ENCODE data around the gene SKA2. TPM values are rescaled to one million over a fixed set of nuclear protein-coding genes. Genes with fewer than 3 reads are reported as not detected.
A peak's percentile ranks its signal among the peaks of the same experiment; 100 is the strongest.
"Not testable (repeated sequence)": the region's sequence is repeated elsewhere in the genome, so short reads cannot be mapped to it uniquely, and the experiment has no call there.

Gene SKA2
- total and polyA plus RNA-seq, 9 of the 15 experiments (the other 6 are each of a cell fraction or from before 2014, with no cell fraction given), result 58.1 to 183 (median 133) TPM

DNA sequence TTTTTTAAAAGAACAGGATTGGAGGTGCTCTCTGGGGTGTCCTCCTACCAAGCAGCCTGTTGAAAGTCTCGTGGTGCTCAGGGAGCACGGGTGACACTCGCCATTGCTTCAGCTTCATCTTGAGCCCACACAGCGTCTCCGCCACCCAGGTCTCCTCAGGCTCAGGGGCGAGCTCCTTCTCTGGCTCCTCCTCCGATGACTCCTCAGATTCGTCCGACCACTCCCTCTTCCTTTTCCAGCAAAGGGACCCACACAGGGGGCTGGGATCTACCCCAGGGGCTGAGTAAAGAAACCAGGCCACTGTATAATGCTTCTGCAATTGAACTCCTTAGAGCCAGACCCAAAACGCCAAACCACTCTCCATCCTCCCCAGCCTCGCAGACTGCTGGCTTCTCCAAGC, 24.6 kb upstream of the SKA2 start:
- H3K27me3 ChIP-seq (ENCODE audit: control insufficient read depth in 2 of 2, insufficient read depth in 2 of 2, low read length in 2 of 2); H3K9me3 ChIP-seq (replicated peaks; ENCODE audit: control insufficient read depth, insufficient read depth, low read depth, low read length); intact Hi-C loops (cut with micrococcal nuclease); H2AFZ ChIP-seq (ENCODE audit: low read depth, low read length); H3K4me3 ChIP-seq; H3K4me1 ChIP-seq (replicated peaks in 1 of 2; ENCODE audit: control insufficient read depth in 2 of 2, insufficient read depth in 2 of 2, low read length in 2 of 2); ATAC-seq; BruUV-seq (replicated peaks); H3K27ac ChIP-seq (ENCODE audit: extremely low read depth, low read depth, low read length); CTCF ChIA-PET (ENCODE audit: low intra/inter-chr PET ratio); H3K9me1 ChIP-seq (ENCODE audit: control insufficient read depth, insufficient read depth, low read length); H4K20me1 ChIP-seq (replicated peaks; ENCODE audit: control insufficient read depth, insufficient read depth, low read length); H3K9ac ChIP-seq (ENCODE audit: insufficient read depth in 1 of 2, low read depth in 2 of 2, low read length in 2 of 2); H3K4me2 ChIP-seq (ENCODE audit: insufficient read depth, low read length); in situ Hi-C loops (cut with MboI); H3K36me3 ChIP-seq (ENCODE audit: control insufficient read depth, insufficient read depth, low read length); FAIRE-seq; DNase-seq (ENCODE audit: extremely low read depth in 1 of 4, low spot score in 3 of 4); H3K79me2 ChIP-seq (ENCODE audit: control insufficient read depth, insufficient read depth, low read length): not testable (repeated sequence)
- TF ChIP-seq ZNF263 (CRISPR knock-in tag; IDR thresholded peaks at IDR 0.05; ENCODE audit: borderline replicate concordance), result peak; percentile 42; the same call in 1 of the 2 replicates
- WGBS (ENCODE audit: insufficient coverage, low coverage, missing lambda C conversion rate), result 75% methylated on average over 5 of the region's 11 CpGs
- POLR2A ChIA-PET, result interaction anchor here (0.6 to 1.6 kb wide), 4 partner anchors 16 to 1535 kb away, joined by 3 to 6 read pairs (median 3); no protein-coding TSS in a partner anchor

DNA sequence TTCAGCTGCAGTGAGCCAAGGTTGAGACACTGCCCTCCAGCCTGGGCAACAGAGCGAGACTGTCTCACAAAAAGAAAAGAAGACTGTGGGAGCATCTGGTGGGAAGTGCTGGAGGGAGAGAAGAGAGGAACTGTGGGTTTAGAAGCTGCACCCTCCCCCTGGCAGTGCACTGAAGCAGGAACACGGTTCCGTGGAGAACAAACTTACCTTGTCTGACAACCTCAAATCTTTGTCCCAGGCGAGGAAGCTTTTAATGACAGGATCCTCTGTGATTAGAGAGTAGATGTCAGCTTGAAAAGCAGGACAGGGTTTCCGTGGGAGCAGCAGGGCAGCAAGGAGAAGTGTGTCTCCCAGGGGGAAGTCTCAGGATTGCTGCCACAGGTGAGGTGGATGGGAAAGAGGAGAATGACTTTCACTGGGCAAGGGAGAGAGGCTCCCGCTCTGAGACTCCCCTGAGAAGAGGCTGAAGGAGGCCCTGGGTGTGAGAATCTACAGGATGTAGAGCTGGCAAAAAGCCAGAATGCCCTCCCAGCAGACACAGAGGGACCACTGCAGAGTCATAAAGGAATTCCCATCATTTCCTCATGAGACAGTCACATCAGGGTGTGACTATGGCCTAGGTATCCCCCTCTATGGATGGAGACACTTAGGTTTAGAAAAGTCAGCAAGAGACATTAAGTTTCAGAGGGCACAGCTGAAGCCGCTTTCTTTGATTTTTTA, 23.4 kb upstream of the SKA2 start:
- H3K9me1 ChIP-seq (ENCODE audit: control insufficient read depth, insufficient read depth, low read length), result no peaks in the 10 kb centered on the region
- H3K4me1 ChIP-seq (replicated peaks in 1 of 2; ENCODE audit: control insufficient read depth in 2 of 2, insufficient read depth in 2 of 2, low read length in 2 of 2), result no peaks in the 10 kb centered on the region; a peak in 1 of 5 replicates
- whole genome bisulfite sequencing (ENCODE audit: insufficient coverage, low coverage, missing lambda C conversion rate), result 57% methylated on average over 7 of the region's 7 CpGs
- in situ Hi-C loops (cut with MboI), result no loop called here
- TF ChIP-seq POLR2AphosphoS2 (IDR thresholded peaks at IDR 0.05; ENCODE audit: low read length) (no peak), ZC3H11A (IDR thresholded peaks at IDR 0.05; ENCODE audit: low read depth, low read length) (no peak), NFIC (IDR thresholded peaks at IDR 0.05) (peak; percentile 65)
- DNase-seq (ENCODE audit: extremely low read depth in 1 of 4, low spot score in 3 of 4), result no peak
- intact Hi-C loops (cut with micrococcal nuclease), result no loop called here
- H3K4me2 ChIP-seq (ENCODE audit: insufficient read depth, low read length), result no peak overlapping the region
- CTCF ChIA-PET (ENCODE audit: low intra/inter-chr PET ratio), result no interaction called here
- no peaks in the 10 kb centered on the region for H3K9me3 ChIP-seq (replicated peaks; ENCODE audit: control insufficient read depth, insufficient read depth, low read depth, low read length)
- H4K20me1 ChIP-seq (replicated peaks; ENCODE audit: control insufficient read depth, insufficient read depth, low read length), result no peaks in the 10 kb centered on the region
- no peaks in the 10 kb centered on the region for H3K27me3 ChIP-seq (ENCODE audit: control insufficient read depth in 2 of 2, insufficient read depth in 2 of 2, low read length in 2 of 2)
- FAIRE-seq, result no peak
- no peak for ATAC-seq
- BruUV-seq (replicated peaks), result no TSS peak
- no peak overlapping the region for H3K4me3 ChIP-seq
- H3K27ac ChIP-seq (ENCODE audit: extremely low read depth, low read depth, low read length), result no peak overlapping the region
- no peaks in the 10 kb centered on the region for H3K79me2 ChIP-seq (ENCODE audit: control insufficient read depth, insufficient read depth, low read length)
- POLR2A ChIA-PET, result interaction anchor here (1.6 kb wide), 1 partner anchor 15 kb away, joined by 6 read pairs; no protein-coding TSS in a partner anchor
- peaks cover 16% of the 10 kb centered on the region; the same call in 2 of the 3 replicates for H3K36me3 ChIP-seq (ENCODE audit: control insufficient read depth, insufficient read depth, low read length)
- H3K9ac ChIP-seq (ENCODE audit: insufficient read depth in 1 of 2, low read depth in 2 of 2, low read length in 2 of 2), result peak overlapping the region in 1 of 2 experiments; percentile 45; a peak in 1 of 4 replicates
- H2AFZ ChIP-seq (ENCODE audit: low read depth, low read length), result no peak overlapping the region

Measured in K562 (cell line).